Measurements from ENCODE around the gene MED27.

- TF ChIP-seq ZBTB33 (CRISPR knock-in tag; IDR thresholded peaks at IDR 0.05) = no peak
- TF ChIP-seq ARID3A (IDR thresholded peaks at IDR 0.05; ENCODE audit: borderline replicate concordance, low read depth, low read length) = no peak
- TF ChIP-seq RCOR1 (IDR thresholded peaks at IDR 0.05; ENCODE audit: borderline replicate concordance in 1 of 2, low read depth in 2 of 2, low read length in 2 of 2) = no peak
These were observed 153.2 kb downstream of the MED27 start for GRCh38 chr9:131926360-131926922.

Data from K562 (cell line).